CD4-positive, alpha-beta memory T cell (primary cell): ENCODE data around the gene WDR41. TPM values are rescaled to one million over a fixed set of nuclear protein-coding genes. Genes with fewer than 3 reads are reported as not detected.

Experiments used
- CTCF ChIA-PET: fragments of 350-600 bp; sonication (Branson Sonifier 250); formaldehyde crosslinking; loops from one replicate; lab custom pipeline; 2021; ENCODE audit warnings: inconsistent platforms; ENCODE audit not compliant: partially characterized antibody; lab: Charles Lee
- POLR2A ChIA-PET: fragments of 350-600 bp; sonication (Branson Sonifier 250); formaldehyde crosslinking; loops from one replicate; lab custom pipeline; 2021; ENCODE audit not compliant: partially characterized antibody; lab: Charles Lee
- DNase-seq, 5 donors: peaks; one replicate each; pipeline versions ENCODE4 v3.0.0 to v3.0.0-alpha.2; 2020 to 2022; ENCODE audit warnings: mixed read lengths in 1 of 5
- H3K27ac ChIP-seq: one replicate; pipeline ENCODE4 v1.7.0; 2013; ENCODE audit warnings: low read depth, low read length
- H3K27me3 ChIP-seq: 2 replicates; pipeline ENCODE4 v1.7.0; 2013; ENCODE audit warnings: mild to moderate bottlenecking, low read length, moderate library complexity; ENCODE audit not compliant: insufficient read depth
- H3K36me3 ChIP-seq: 2 replicates; pipeline ENCODE4 v1.7.0; 2013; ENCODE audit warnings: mild to moderate bottlenecking, low read length, moderate library complexity; ENCODE audit not compliant: insufficient read depth
- H3K4me1 ChIP-seq: 2 replicates; pipeline ENCODE4 v1.7.0; 2013; ENCODE audit warnings: mild to moderate bottlenecking, low read length, moderate library complexity; ENCODE audit not compliant: insufficient read depth
- H3K4me3 ChIP-seq, 2 donors: one replicate each; pipeline ENCODE4 v1.7.0; 2013; ENCODE audit warnings: low read length in 2 of 2, mild to moderate bottlenecking in 1 of 2
- H3K9me3 ChIP-seq, 2 donors: one replicate each; pipeline ENCODE4 v1.7.0; 2013; ENCODE audit warnings: low read length in 2 of 2, control low read depth in 1 of 2; ENCODE audit not compliant: control insufficient read depth in 1 of 2
- H3K27ac Mint-ChIP-seq, 7 donors: one replicate each; pipeline ENCODE4 v1.8.0; 2020 to 2021; ENCODE audit warnings: mixed read lengths in 7 of 7, mild to moderate bottlenecking in 6 of 7, inconsistent platforms in 3 of 7, moderate library complexity in 3 of 7
- H3K27me3 Mint-ChIP-seq, 2 donors: one replicate each; pipeline ENCODE4 v1.8.0; 2020 to 2021; ENCODE audit warnings: mixed read lengths in 2 of 2
- H3K36me3 Mint-ChIP-seq, 2 donors: one replicate each; pipeline ENCODE4 v1.8.0; 2020 to 2021; ENCODE audit warnings: mixed read lengths in 2 of 2, inconsistent platforms in 1 of 2, mild to moderate bottlenecking in 1 of 2
- H3K4me1 Mint-ChIP-seq, 4 donors: one replicate each; pipeline ENCODE4 v1.8.0; 2020 to 2021; ENCODE audit warnings: mixed read lengths in 4 of 4, mild to moderate bottlenecking in 1 of 4
- H3K4me3 Mint-ChIP-seq, 8 donors: one replicate each; pipeline ENCODE4 v1.8.0; 2020 to 2021; ENCODE audit warnings: mixed read lengths in 8 of 8, mild to moderate bottlenecking in 7 of 8, moderate library complexity in 6 of 8, inconsistent platforms in 3 of 8
- H3K9me3 Mint-ChIP-seq, 8 donors: one replicate each; pipeline ENCODE4 v1.8.0; 2020 to 2021; ENCODE audit warnings: mixed read lengths in 8 of 8, mild to moderate bottlenecking in 5 of 8, inconsistent platforms in 3 of 8, moderate library complexity in 1 of 8
- intact Hi-C: fragments of 100-400 bp; cut with micrococcal nuclease; formaldehyde crosslinking; loops from one replicate; pipeline ENCODE4 v1.15.1; 2023
- polyA plus RNA-seq, 2 donors: library from polyadenylated mRNA; unstranded; fragments of 300-500 nt; fragmentation: Illumina TruSeq; gene quantifications; one replicate each; pipeline ENCODE4 v1.2.3, GENCODE V29; 2021
- total RNA-seq, 2 experiments: library from RNA; stranded (reverse); gene quantifications; one replicate each; pipeline ENCODE4 v1.2.3, GENCODE V29; 2021

Gene WDR41
- total and polyA plus RNA-seq, 4 experiments from 2014 or later = 5.3 to 14.0 (median 10.6) TPM

DNA sequence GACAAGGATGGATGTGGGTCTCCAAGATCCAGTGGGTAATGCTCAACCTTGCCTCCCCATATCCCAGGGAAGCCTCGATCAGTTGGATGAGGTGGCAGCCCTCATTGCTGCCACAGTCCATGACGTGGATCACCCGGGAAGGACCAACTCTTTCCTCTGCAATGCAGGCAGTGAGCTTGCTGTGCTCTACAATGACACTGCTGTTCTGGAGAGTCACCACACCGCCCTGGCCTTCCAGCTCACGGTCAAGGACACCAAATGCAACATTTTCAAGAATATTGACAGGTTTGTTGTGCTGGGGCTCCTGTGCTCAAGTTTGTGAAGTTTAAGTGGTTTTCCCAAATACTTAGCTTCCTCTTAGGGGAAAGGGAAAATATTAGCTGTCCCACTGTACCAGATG is 74.0 kb downstream of the WDR41 start:
- H3K4me1 ChIP-seq = no peaks in the 10 kb centered on the region
- no peak overlapping the region for H3K4me3 ChIP-seq
- H3K4me3 Mint-ChIP-seq = no peak overlapping the region
- no peaks in the 10 kb centered on the region for H3K27me3 ChIP-seq
- peaks cover 0 to under 1% of the 10 kb centered on the region in 2 donors for H3K36me3 Mint-ChIP-seq
- no peaks in the 10 kb centered on the region for H3K9me3 ChIP-seq
- ChIA-PET CTCF (no interaction called here), POLR2A (no interaction called here)
- H3K4me1 Mint-ChIP-seq = no peaks in the 10 kb centered on the region
- H3K27ac Mint-ChIP-seq = no peak overlapping the region
- H3K36me3 ChIP-seq = no peaks in the 10 kb centered on the region
- DNase-seq = peak in 1 of 5 donors; percentile 20
- intact Hi-C loops = no loop called here
- H3K9me3 Mint-ChIP-seq = peaks cover 0 to 2% (median 0%) of the 10 kb centered on the region in 8 donors
- peaks cover 3 to 9% of the 10 kb centered on the region in 2 donors for H3K27me3 Mint-ChIP-seq
- no peak overlapping the region for H3K27ac ChIP-seq

GRCh38 chr5:77413049-77413448 is 79.1 kb downstream of the WDR41 start:
- Mint-ChIP-seq H3K9me3 (no peaks in the 10 kb centered on the region), H3K27me3 (peaks cover 1 to 6% of the 10 kb centered on the region in 2 donors), H3K4me3 (no peak overlapping the region), H3K36me3 (no peaks in the 10 kb centered on the region), H3K27ac (no peak overlapping the region), H3K4me1 (no peaks in the 10 kb centered on the region)
- Histone ChIP-seq H3K27me3 (no peaks in the 10 kb centered on the region), H3K27ac (no peak overlapping the region), H3K9me3 (no peaks in the 10 kb centered on the region), H3K36me3 (no peaks in the 10 kb centered on the region), H3K4me1 (no peaks in the 10 kb centered on the region), H3K4me3 (no peak overlapping the region)
- DNase-seq = no peak
- intact Hi-C loops = no loop called here
- POLR2A ChIA-PET = no interaction called here
- CTCF ChIA-PET = no interaction called here

DNA sequence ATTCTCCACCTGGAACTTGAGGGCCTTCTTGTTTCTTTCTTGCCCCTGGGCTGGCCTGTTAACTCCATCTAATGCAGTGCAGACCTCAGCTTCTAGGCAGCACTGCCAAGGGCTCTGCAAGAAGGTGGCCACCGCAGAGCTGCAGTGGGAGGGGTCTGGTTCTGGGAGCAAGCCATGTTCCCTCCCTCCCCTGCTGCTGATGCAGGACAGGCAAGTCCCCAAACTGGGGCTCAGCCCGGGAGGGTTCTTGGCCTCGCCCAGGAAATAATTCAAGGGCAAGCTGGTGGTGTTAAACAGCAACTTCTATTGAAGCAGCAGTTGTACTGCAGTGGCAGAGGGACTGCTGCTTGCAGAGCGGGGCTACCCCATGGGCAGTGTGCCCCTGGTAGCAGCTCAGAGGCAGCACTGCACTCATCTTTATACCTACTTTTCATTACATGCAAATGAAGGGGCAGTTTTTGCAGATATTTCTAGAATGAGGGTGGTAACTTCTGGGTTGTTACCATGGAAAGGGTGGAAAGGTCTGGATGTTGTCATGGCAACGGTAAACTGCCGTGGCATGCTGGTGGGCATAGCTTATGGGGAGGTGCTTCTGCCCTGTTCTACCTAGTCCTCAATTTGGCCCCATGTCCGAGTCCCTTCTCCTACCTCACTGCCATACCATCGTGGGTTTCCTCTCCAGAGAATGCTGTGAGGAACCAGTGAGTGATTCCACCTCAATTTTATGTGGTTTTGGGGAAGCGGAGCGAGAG is 82.1 kb downstream of the WDR41 start:
- Mint-ChIP-seq H3K4me3 (no peak overlapping the region), H3K27me3 (peaks cover 3 to 7% of the 10 kb centered on the region in 2 donors), H3K36me3 (no peaks in the 10 kb centered on the region), H3K9me3 (no peaks in the 10 kb centered on the region), H3K27ac (no peak overlapping the region), H3K4me1 (no peaks in the 10 kb centered on the region)
- Histone ChIP-seq H3K4me1 (no peaks in the 10 kb centered on the region), H3K27me3 (no peaks in the 10 kb centered on the region), H3K4me3 (no peak overlapping the region), H3K36me3 (no peaks in the 10 kb centered on the region), H3K27ac (no peak overlapping the region), H3K9me3 (no peaks in the 10 kb centered on the region)
- intact Hi-C loops = no loop called here
- CTCF ChIA-PET = no interaction called here
- POLR2A ChIA-PET = no interaction called here
- DNase-seq = no peak

- peaks cover 3 to 7% of the 10 kb centered on the region in 2 donors for H3K27me3 Mint-ChIP-seq
- no peaks in the 10 kb centered on the region for H3K36me3 Mint-ChIP-seq
- no peak for DNase-seq
- intact Hi-C loops = no loop called here
- H3K27ac Mint-ChIP-seq = no peak overlapping the region
- no peaks in the 10 kb centered on the region for H3K9me3 Mint-ChIP-seq
- no peaks in the 10 kb centered on the region for H3K27me3 ChIP-seq
- no peaks in the 10 kb centered on the region for H3K9me3 ChIP-seq
- H3K27ac ChIP-seq = no peak overlapping the region
- H3K36me3 ChIP-seq = no peaks in the 10 kb centered on the region
- no peaks in the 10 kb centered on the region for H3K4me1 Mint-ChIP-seq
- no peaks in the 10 kb centered on the region for H3K4me1 ChIP-seq
- ChIA-PET CTCF (no interaction called here), POLR2A (no interaction called here)
- no peak overlapping the region for H3K4me3 ChIP-seq
- H3K4me3 Mint-ChIP-seq = no peak overlapping the region
Observed at GRCh38 chr5:77407152-77407551, 85.0 kb downstream of the WDR41 start.

- Mint-ChIP-seq H3K4me1 (no peaks in the 10 kb centered on the region), H3K36me3 (no peaks in the 10 kb centered on the region), H3K27ac (no peak overlapping the region), H3K4me3 (no peak overlapping the region), H3K9me3 (no peaks in the 10 kb centered on the region), H3K27me3 (peaks cover 3 to 7% of the 10 kb centered on the region in 2 donors)
- no peak overlapping the region for H3K4me3 ChIP-seq
- H3K36me3 ChIP-seq = no peaks in the 10 kb centered on the region
- ChIA-PET CTCF (no interaction called here), POLR2A (no interaction called here)
- H3K9me3 ChIP-seq = no peaks in the 10 kb centered on the region
- H3K27ac ChIP-seq = no peak overlapping the region
- DNase-seq = no peak
- intact Hi-C loops = no loop called here
- H3K4me1 ChIP-seq = no peaks in the 10 kb centered on the region
- no peaks in the 10 kb centered on the region for H3K27me3 ChIP-seq
Observed at GRCh38 chr5:77402796-77403195, 89.3 kb downstream of the WDR41 start.

DNA sequence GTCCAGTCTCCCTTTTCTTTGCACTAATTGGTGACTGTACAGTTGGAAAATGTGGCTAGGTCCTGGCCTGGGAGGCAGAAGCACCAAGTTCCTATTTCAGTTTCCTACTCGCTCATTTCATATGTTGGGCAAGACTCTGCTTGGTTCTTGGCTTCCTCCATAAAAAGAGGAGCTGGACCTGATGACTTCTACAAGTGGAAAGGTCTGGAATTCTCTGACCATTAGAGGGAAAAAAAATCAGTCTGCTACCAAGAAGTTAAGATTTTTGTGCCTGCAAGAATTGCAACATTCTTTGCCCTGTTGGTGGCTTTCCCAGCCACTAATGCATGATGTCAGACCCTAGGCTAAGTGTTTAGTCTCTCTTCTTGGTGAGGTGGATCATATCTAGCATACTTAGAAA is 91.5 kb downstream of the WDR41 start:
- Mint-ChIP-seq H3K9me3 (no peaks in the 10 kb centered on the region), H3K27me3 (peaks cover 3 to 5% of the 10 kb centered on the region in 2 donors), H3K27ac (no peak overlapping the region), H3K36me3 (no peaks in the 10 kb centered on the region), H3K4me3 (no peak overlapping the region), H3K4me1 (peaks cover 0 to 3% (median 0%) of the 10 kb centered on the region in 4 donors)
- Histone ChIP-seq H3K4me3 (no peak overlapping the region), H3K27ac (no peak overlapping the region), H3K9me3 (no peaks in the 10 kb centered on the region), H3K4me1 (no peaks in the 10 kb centered on the region), H3K27me3 (no peaks in the 10 kb centered on the region), H3K36me3 (no peaks in the 10 kb centered on the region)
- ChIA-PET POLR2A (no interaction called here), CTCF (no interaction called here)
- no peak for DNase-seq
- intact Hi-C loops = no loop called here

DNA sequence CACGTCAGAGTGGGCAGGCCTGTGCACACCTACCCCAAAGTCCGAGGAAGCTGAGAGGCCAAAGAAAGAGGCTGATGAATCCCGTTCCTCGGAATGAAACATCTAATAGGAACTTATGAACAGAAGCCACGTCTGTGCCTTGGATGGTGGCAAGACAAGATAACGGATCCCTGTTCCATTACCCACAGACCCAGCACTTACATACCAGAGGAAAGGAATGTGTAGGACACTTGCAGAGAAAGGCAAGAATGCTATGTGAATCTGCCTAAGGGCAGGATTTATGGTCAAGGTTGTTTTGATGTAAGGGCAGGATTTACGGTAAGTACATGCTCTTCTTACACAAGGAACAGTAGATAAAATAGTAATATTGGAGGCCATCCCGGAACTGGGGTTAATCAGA is 93.2 kb downstream of the WDR41 start:
- no peak for DNase-seq
- Histone ChIP-seq H3K4me3 (no peak overlapping the region), H3K9me3 (no peaks in the 10 kb centered on the region), H3K27ac (no peak overlapping the region), H3K27me3 (no peaks in the 10 kb centered on the region), H3K36me3 (no peaks in the 10 kb centered on the region), H3K4me1 (no peaks in the 10 kb centered on the region)
- intact Hi-C loops = no loop called here
- ChIA-PET CTCF (no interaction called here), POLR2A (no interaction called here)
- Mint-ChIP-seq H3K4me3 (no peak overlapping the region), H3K9me3 (no peaks in the 10 kb centered on the region), H3K4me1 (peaks cover 0 to 3% (median 0%) of the 10 kb centered on the region in 4 donors), H3K36me3 (no peaks in the 10 kb centered on the region), H3K27ac (no peak overlapping the region), H3K27me3 (no peaks in the 10 kb centered on the region)
